ENCODE measurements around the gene CDH13. TPM values are rescaled to one million over a fixed set of nuclear protein-coding genes. Genes with fewer than 3 reads are reported as not detected.
A peak's percentile ranks its signal among the peaks of the same experiment; 100 is the strongest.

CDH13 gene
- total and polyA plus RNA-seq, 10 of the 15 experiments (the other 5 are each of a cell fraction or from before 2014, with no cell fraction given), result under 0.01 to 0.05 TPM; not detected in 8

DNA sequence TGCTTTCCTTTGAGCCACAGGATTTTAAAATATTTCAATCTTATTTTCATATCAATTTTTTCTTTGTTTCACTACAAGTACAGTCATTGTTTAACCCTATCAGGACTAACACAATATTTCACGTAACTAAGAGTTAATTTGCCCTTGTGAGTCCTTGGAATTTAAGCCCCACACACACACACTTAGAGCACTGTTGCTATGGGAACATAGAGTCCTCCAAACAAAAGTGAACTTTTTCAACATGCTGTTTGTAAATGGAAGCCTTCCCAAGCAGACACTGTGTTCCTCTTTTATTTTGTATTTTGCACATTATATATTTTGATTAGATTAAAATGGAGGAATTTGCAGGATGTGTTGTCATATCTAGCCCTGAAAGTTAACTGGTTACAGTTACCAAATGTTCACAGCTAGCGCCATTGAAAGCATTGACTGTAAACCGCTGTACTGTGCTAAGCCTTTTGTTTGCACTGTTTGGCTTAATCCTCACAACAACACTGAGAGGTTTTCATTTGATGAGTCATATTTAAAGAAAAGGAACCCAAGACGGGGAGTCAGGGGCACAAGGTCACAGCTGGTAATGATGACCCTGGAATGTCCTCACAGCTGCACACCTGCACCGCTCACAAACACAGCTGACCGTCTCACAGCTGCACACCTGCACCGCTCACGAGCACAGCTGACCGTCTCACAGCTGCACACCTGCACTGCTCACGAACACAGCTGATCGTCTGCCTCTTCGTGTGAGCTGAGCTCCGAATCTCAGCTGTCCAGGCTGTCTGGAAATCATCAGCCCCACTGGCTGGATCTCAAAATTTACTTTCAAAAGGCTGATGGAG is 1187.3 kb downstream of the CDH13 start:
- no peaks in the 10 kb centered on the region for H3K27me3 ChIP-seq (replicated peaks in 1 of 2; ENCODE audit: control insufficient read depth in 2 of 2, insufficient read depth in 2 of 2, low read length in 1 of 2)
- ATAC-seq (peak; percentile 37), DNase-seq (ENCODE audit: low read depth, low spot score) (no peak), FAIRE-seq (peak; percentile 23)
- H3K4me3 ChIP-seq, result no peak overlapping the region
- H3K4me2 ChIP-seq (ENCODE audit: control insufficient read depth, insufficient read depth), result no peak overlapping the region
- TF ChIP-seq POLR2A (IDR thresholded peaks at IDR 0.05; ENCODE audit: low read depth, low read length) (peak; percentile 64), NFIC (IDR thresholded peaks at IDR 0.05; ENCODE audit: low read depth, low read length) (no peak), TCF12 (IDR thresholded peaks at IDR 0.05; ENCODE audit: low read depth, low read length) (peak; percentile 95), POU2F2 (IDR thresholded peaks at IDR 0.05; ENCODE audit: borderline replicate concordance, low read depth, low read length) (no peak), NR2F1 (conservative IDR thresholded peaks at IDR 0.05) (peak; percentile 53; the same call in 1 of the 2 replicates), TCF7 (IDR thresholded peaks at IDR 0.05; ENCODE audit: borderline replicate concordance) (no peak), TCF3 (IDR thresholded peaks at IDR 0.05; ENCODE audit: borderline replicate concordance, insufficient read depth, low read depth, low read length) (peak; percentile 92)
- TF ChIP-seq, protein P1, sequence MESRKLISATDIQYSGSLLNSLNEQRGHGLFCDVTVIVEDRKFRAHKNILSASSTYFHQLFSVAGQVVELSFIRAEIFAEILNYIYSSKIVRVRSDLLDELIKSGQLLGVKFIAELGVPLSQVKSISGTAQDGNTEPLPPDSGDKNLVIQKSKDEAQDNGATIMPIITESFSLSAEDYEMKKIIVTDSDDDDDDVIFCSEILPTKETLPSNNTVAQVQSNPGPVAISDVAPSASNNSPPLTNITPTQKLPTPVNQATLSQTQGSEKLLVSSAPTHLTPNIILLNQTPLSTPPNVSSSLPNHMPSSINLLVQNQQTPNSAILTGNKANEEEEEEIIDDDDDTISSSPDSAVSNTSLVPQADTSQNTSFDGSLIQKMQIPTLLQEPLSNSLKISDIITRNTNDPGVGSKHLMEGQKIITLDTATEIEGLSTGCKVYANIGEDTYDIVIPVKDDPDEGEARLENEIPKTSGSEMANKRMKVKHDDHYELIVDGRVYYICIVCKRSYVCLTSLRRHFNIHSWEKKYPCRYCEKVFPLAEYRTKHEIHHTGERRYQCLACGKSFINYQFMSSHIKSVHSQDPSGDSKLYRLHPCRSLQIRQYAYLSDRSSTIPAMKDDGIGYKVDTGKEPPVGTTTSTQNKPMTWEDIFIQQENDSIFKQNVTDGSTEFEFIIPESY (IDR thresholded peaks at IDR 0.05), result peak; percentile 82; the same call in 1 of the 2 replicates
- no TSS peak for BruUV-seq (replicated peaks)
- RAD21 ChIA-PET (ENCODE audit: unreplicated experiment), result no interaction called here
- peaks cover 0 to 11% of the 10 kb centered on the region in 2 experiments; a peak in 1 of 4 replicates for H3K36me3 ChIP-seq (ENCODE audit: control insufficient read depth in 2 of 2, insufficient read depth in 2 of 2, low read length in 1 of 2)
- H2AFZ ChIP-seq (ENCODE audit: control insufficient read depth, low read depth, low read length), result no peak overlapping the region
- peaks cover 2% of the 10 kb centered on the region; the same call in 1 of the 2 replicates for H3K4me1 ChIP-seq (ENCODE audit: control insufficient read depth, insufficient read depth, low read length)
- WGBS (ENCODE audit: insufficient coverage, insufficient replicate concordance, low lambda C conversion rate, missing lambda C conversion rate), result 35% methylated on average over 13 of the region's 13 CpGs
- no peaks in the 10 kb centered on the region for H3K9me3 ChIP-seq (replicated peaks; ENCODE audit: control insufficient read depth, insufficient read depth, low read length)
- in situ Hi-C loops (cut with MboI) (no loop called here), intact Hi-C loops (cut with micrococcal nuclease; ENCODE audit: unreplicated experiment) (no loop called here)
- CTCF ChIA-PET, result interaction anchor here (0.7 to 2.5 kb wide), 3 partner anchors 10 to 113 kb away, joined by 4 to 9 read pairs (median 7); no protein-coding TSS in a partner anchor
- peaks cover 7% of the 10 kb centered on the region for H3K79me2 ChIP-seq (ENCODE audit: control insufficient read depth, insufficient read depth, low read length)
- SMC1A ChIA-PET (ENCODE audit: uncharacterized antibody, unreplicated experiment), result no interaction called here
- H3K27ac ChIP-seq (ENCODE audit: control insufficient read depth, insufficient read depth), result no peak overlapping the region
- H4K20me1 ChIP-seq (ENCODE audit: control insufficient read depth, insufficient read depth), result peaks cover 1% of the 10 kb centered on the region; the same call in 1 of the 2 replicates
- POLR2A ChIA-PET, result no interaction called here
- H3K9ac ChIP-seq (ENCODE audit: control insufficient read depth, insufficient read depth, low read length), result no peak overlapping the region
